Endothelial cell of umbilical vein (primary cell): ENCODE measurements around the gene CDKN1C. TPM values are rescaled to one million over a fixed set of nuclear protein-coding genes. Genes with fewer than 3 reads are reported as not detected.

Experiments used
- BruUV-seq: library from RNA; stranded (reverse); fragments of 400-500 nt; replicated peaks from 2 replicates; lab custom pipeline; 2021; lab: Mats Ljungman, UMichigan
- CTCF ChIA-PET: fragments of 300-600, 350-600 bp; sonication (Branson Sonifier 250); formaldehyde crosslinking; loops from one replicate; lab custom pipeline; 2021; ENCODE audit warnings: antibody characterized with exemption, inconsistent platforms; lab: Charles Lee
- POLR2A ChIA-PET: fragments of 300-600, 350-600 bp; sonication (Branson Sonifier 250); formaldehyde crosslinking; loops from one replicate; lab custom pipeline; 2021; ENCODE audit warnings: antibody characterized with exemption, inconsistent platforms; lab: Charles Lee
- DNase-seq: peaks from one replicate; pipeline ENCODE4 v3.0.0-alpha.2; 2011; ENCODE audit warnings: low read depth, low spot score
- FAIRE-seq: peaks from 2 replicates; lab custom pipeline; 2011; peaks lifted over from hg19 to GRCh38; lab: Jason Lieb, UNC
- H2AFZ ChIP-seq: 2 replicates; pipeline ENCODE4 v1.6.0; 2012; ENCODE audit warnings: low read depth, low read length, control low read depth, inconsistent platforms
- H3K27ac ChIP-seq: 2 replicates; pipeline ENCODE4 v1.5.1; 2011; ENCODE audit warnings: low read depth, mild to moderate bottlenecking, control low read depth, low read length, moderate library complexity; ENCODE audit not compliant: insufficient read depth
- H3K27me3 ChIP-seq, 2 experiments: 2 replicates each; pipeline versions ENCODE4 v1.6.0 to v1.6.1; 2011; ENCODE audit warnings: low read length in 2 of 2, mixed read lengths in 1 of 2; ENCODE audit not compliant: control insufficient read depth in 2 of 2, insufficient read depth in 2 of 2
- H3K36me3 ChIP-seq, 2 experiments: 2 replicates in 1 of 2; 3 replicates in 1 of 2; pipeline ENCODE4 v1.5.1; 2011; ENCODE audit warnings: low read length in 2 of 2, mild to moderate bottlenecking in 1 of 2, moderate library complexity in 1 of 2; ENCODE audit not compliant: control insufficient read depth in 2 of 2, insufficient read depth in 2 of 2; ENCODE audit errors: extremely low read depth in 1 of 2
- H3K4me1 ChIP-seq: 3 replicates; pipeline ENCODE4 v1.5.1; 2011; ENCODE audit warnings: mild to moderate bottlenecking, low read length; ENCODE audit not compliant: control insufficient read depth, insufficient read depth; ENCODE audit errors: extremely low read depth
- H3K4me2 ChIP-seq: 2 replicates; pipeline ENCODE4 v1.6.1; 2011; ENCODE audit warnings: low read length, control low read depth, mixed read lengths; ENCODE audit not compliant: insufficient read depth
- H3K4me3 ChIP-seq, 3 experiments: fragments of 200-600 bp in 1 of 3; sonication (generic), shearing (Covaris generic) in 1 of 3; replicated peaks in 1 of 3; 2 replicates each; pipeline ENCODE4 v1.5.1; 2011 to 2016; ENCODE audit warnings: control low read depth in 3 of 3, low read length in 3 of 3, mild to moderate bottlenecking in 2 of 3, inconsistent platforms in 1 of 3, low read depth in 1 of 3, moderate library complexity in 1 of 3; ENCODE audit not compliant: insufficient read depth in 1 of 3
- H3K79me2 ChIP-seq: 2 replicates; pipeline ENCODE4 v1.6.0; 2012; ENCODE audit warnings: low read length, inconsistent platforms; ENCODE audit not compliant: control insufficient read depth, insufficient read depth
- H3K9ac ChIP-seq: replicated peaks from 2 replicates; pipeline ENCODE3; 2011; ENCODE audit warnings: low read length, control low read depth; ENCODE audit not compliant: insufficient read depth; ENCODE audit errors: extremely low read depth
- H3K9me1 ChIP-seq: replicated peaks from 3 replicates; pipeline ENCODE4 v1.6.0; 2011; ENCODE audit warnings: mild to moderate bottlenecking, low read length; ENCODE audit not compliant: control insufficient read depth, insufficient read depth; ENCODE audit errors: extremely low read depth
- H3K9me3 ChIP-seq: replicated peaks from 2 replicates; pipeline ENCODE4 v1.5.1; 2012; ENCODE audit warnings: low read length, inconsistent platforms; ENCODE audit not compliant: control insufficient read depth, insufficient read depth
- H4K20me1 ChIP-seq: replicated peaks from 2 replicates; pipeline ENCODE3; 2011; ENCODE audit warnings: mild to moderate bottlenecking, low read length; ENCODE audit not compliant: control insufficient read depth, insufficient read depth; ENCODE audit errors: extremely low read depth
- EZH2 ChIP-seq: IDR thresholded peaks from 2 replicates; pipeline ENCODE4 v1.6.1; 2012; ENCODE audit warnings: borderline replicate concordance, low read depth, mild to moderate bottlenecking, moderate library complexity, low read length, inconsistent platforms; ENCODE audit not compliant: severe bottlenecking
- FOS ChIP-seq: IDR thresholded peaks from 2 replicates; pipeline ENCODE4 v1.6.1; 2011; ENCODE audit warnings: mild to moderate bottlenecking, low read length, moderate library complexity, borderline replicate concordance; ENCODE audit not compliant: insufficient read depth
- GATA2 ChIP-seq: IDR thresholded peaks from 2 replicates; pipeline ENCODE4 v1.7.0; 2011; ENCODE audit warnings: low read depth, mild to moderate bottlenecking, moderate library complexity, mixed read lengths, low read length; ENCODE audit not compliant: insufficient read length, insufficient read depth
- JUN ChIP-seq: IDR thresholded peaks from 2 replicates; pipeline ENCODE4 v1.6.1; 2011; ENCODE audit warnings: borderline replicate concordance, low read depth; ENCODE audit not compliant: insufficient read length, insufficient read depth
- MYC ChIP-seq: IDR thresholded peaks from one replicate; pipeline ENCODE4 v1.6.1; 2011; ENCODE audit warnings: mild to moderate bottlenecking, low read depth, low read length
- POLR2A ChIP-seq: IDR thresholded peaks from 2 replicates; pipeline ENCODE4 v1.6.1; 2012; ENCODE audit warnings: low read depth, mild to moderate bottlenecking, control low read depth, low read length
- POLR2AphosphoS5 ChIP-seq: IDR thresholded peaks from 2 replicates; pipeline ENCODE4 v1.6.1; 2012; ENCODE audit warnings: low read depth, mild to moderate bottlenecking, control low read depth, low read length, moderate library complexity; ENCODE audit not compliant: insufficient read depth
- dilution Hi-C: fragments of 300-500 bp; cut with MboI; formaldehyde crosslinking; loops from one replicate; pipeline ENCODE4 v1.15.0; 2019; ENCODE audit warnings: low sequenced_read_pairs; ENCODE audit not compliant: extremely low pct_ligation_motif_present
- intact Hi-C: fragments of 100-400 bp; cut with micrococcal nuclease; formaldehyde crosslinking; loops from one replicate; pipeline ENCODE4 v1.10.0; 2022
- polyA plus RNA-seq, 4 experiments: library from polyadenylated mRNA; depleted of rRNA in 3 of 4; stranded (reverse) in 3 of 4; unstranded in 1 of 4; fragments of >200 nt; gene quantifications; 2 replicates each; pipeline versions ENCODE4 v1.2.1 to v1.2.3, GENCODE V29; 2011 to 2012; ENCODE audit warnings: missing spikeins in 1 of 4
- total RNA-seq: library from RNA; stranded (reverse); gene quantifications from 2 replicates; pipeline ENCODE4 v1.2.3, GENCODE V29; 2021
- TF ChIP-seq, protein P1 (sequence below): IDR thresholded peaks from 2 replicates; pipeline ENCODE4 v1.6.1; 2011; ENCODE audit not compliant: insufficient read depth, insufficient read length
- TF ChIP-seq, protein P2 (sequence below), 2 donors: IDR thresholded peaks; 1 replicate in 1 of 2; 2 replicates in 1 of 2; pipeline ENCODE4 v1.5.1; 2011; ENCODE audit warnings: low read length in 2 of 2, mild to moderate bottlenecking in 2 of 2, moderate library complexity in 2 of 2, control low read depth in 1 of 2, inconsistent platforms in 1 of 2, low read depth in 1 of 2; ENCODE audit not compliant: insufficient read depth in 1 of 2; ENCODE audit errors: extremely low read depth in 1 of 2

Gene CDKN1C
- total and polyA plus RNA-seq, 2 donors (not counting 3 experiments of a cell fraction or from before 2014, with no cell fraction given): 4.1 to 9.0 TPM

GRCh38 chr11:2846056-2846455, 39.5 kb downstream of the CDKN1C start:
- intact Hi-C loops: no loop called here
- dilution Hi-C loops: no loop called here
- Histone ChIP-seq H2AFZ (no peak overlapping the region), H3K27me3 (no peaks in the 10 kb centered on the region), H3K4me1 (no peaks in the 10 kb centered on the region), H3K9me1 (no peaks in the 10 kb centered on the region), H4K20me1 (no peaks in the 10 kb centered on the region), H3K79me2 (no peaks in the 10 kb centered on the region), H3K4me2 (no peak overlapping the region), H3K9me3 (no peaks in the 10 kb centered on the region), H3K36me3 (no peaks in the 10 kb centered on the region), H3K4me3 (no peak overlapping the region), H3K9ac (no peak overlapping the region), H3K27ac (no peak overlapping the region)
- CTCF ChIA-PET: no interaction called here
- BruUV-seq: no TSS peak
- DNase-seq: no peak
- FAIRE-seq: no peak
- no peak for TF ChIP-seq JUN
- TF ChIP-seq POLR2A: no peak
- TF ChIP-seq GATA2: no peak
- TF ChIP-seq FOS: no peak
- TF ChIP-seq EZH2: no peak
- POLR2A ChIA-PET: no interaction called here

DNA sequence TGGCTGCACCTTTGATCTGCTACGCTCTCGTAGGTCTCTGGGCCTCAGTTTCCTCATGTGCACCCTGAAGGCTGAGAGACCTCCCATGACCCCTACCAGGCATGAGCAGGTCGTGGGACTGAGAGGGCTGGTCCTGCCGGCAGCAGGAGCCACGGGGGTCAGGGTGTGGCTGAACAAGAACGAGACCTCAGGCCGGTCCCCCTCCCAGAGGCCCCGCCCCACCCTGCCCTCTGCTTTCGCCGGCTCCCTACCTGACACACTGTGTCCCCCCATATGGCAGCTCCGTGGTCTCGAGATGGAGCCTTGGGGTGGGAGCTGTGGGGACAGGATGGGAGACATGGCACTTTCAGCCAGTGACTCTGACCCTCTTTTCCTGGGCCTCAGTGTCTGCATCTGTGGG, 40.6 kb downstream of the CDKN1C start:
- H4K20me1 ChIP-seq: no peaks in the 10 kb centered on the region
- H3K4me2 ChIP-seq: no peak overlapping the region
- H3K4me3 ChIP-seq: no peak overlapping the region
- H3K9ac ChIP-seq: no peak overlapping the region
- H3K27ac ChIP-seq: no peak overlapping the region
- no peaks in the 10 kb centered on the region for H3K4me1 ChIP-seq
- dilution Hi-C loops: no loop called here
- no peaks in the 10 kb centered on the region for H3K9me1 ChIP-seq
- intact Hi-C loops: no loop called here
- no peaks in the 10 kb centered on the region for H3K36me3 ChIP-seq
- DNase-seq (no peak), FAIRE-seq (no peak)
- no peak for TF ChIP-seq JUN
- no peak for TF ChIP-seq MYC
- no peak for TF ChIP-seq GATA2
- TF ChIP-seq EZH2: no peak
- TF ChIP-seq POLR2AphosphoS5: no peak
- no peak for TF ChIP-seq POLR2A
- TF ChIP-seq FOS: no peak
- TF ChIP-seq, protein P1, sequence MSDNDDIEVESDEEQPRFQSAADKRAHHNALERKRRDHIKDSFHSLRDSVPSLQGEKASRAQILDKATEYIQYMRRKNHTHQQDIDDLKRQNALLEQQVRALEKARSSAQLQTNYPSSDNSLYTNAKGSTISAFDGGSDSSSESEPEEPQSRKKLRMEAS: no peak
- TF ChIP-seq, protein P2, sequence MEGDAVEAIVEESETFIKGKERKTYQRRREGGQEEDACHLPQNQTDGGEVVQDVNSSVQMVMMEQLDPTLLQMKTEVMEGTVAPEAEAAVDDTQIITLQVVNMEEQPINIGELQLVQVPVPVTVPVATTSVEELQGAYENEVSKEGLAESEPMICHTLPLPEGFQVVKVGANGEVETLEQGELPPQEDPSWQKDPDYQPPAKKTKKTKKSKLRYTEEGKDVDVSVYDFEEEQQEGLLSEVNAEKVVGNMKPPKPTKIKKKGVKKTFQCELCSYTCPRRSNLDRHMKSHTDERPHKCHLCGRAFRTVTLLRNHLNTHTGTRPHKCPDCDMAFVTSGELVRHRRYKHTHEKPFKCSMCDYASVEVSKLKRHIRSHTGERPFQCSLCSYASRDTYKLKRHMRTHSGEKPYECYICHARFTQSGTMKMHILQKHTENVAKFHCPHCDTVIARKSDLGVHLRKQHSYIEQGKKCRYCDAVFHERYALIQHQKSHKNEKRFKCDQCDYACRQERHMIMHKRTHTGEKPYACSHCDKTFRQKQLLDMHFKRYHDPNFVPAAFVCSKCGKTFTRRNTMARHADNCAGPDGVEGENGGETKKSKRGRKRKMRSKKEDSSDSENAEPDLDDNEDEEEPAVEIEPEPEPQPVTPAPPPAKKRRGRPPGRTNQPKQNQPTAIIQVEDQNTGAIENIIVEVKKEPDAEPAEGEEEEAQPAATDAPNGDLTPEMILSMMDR (IDR thresholded peaks at IDR 0.05; ENCODE audit: extremely low read depth in 1 of 2, insufficient read depth in 1 of 2, low read depth in 1 of 2, low read length in 2 of 2): no peak
- CTCF ChIA-PET: no interaction called here
- POLR2A ChIA-PET: no interaction called here
- no peaks in the 10 kb centered on the region for H3K9me3 ChIP-seq
- no peaks in the 10 kb centered on the region for H3K79me2 ChIP-seq
- H3K27me3 ChIP-seq: no peaks in the 10 kb centered on the region
- BruUV-seq: no TSS peak
- no peak overlapping the region for H2AFZ ChIP-seq
